ENCODE results near the gene ERMARD. TPM values are rescaled to one million over a fixed set of nuclear protein-coding genes. Genes with fewer than 3 reads are reported as not detected.

The ERMARD gene
- total RNA-seq, 4 donors from 2014 or later = 10.3 to 21.4 (median 17.6) TPM

GRCh38 chr6:169800116-169800667 lies 48.8 kb downstream of the ERMARD start:
- DNase-seq = no peak
- intact Hi-C loops (cut with DNase I) = no loop called here
- H3K27ac ChIP-seq = peak overlapping the region in 2 of 4 donors; percentile 18 to 70

GRCh38 chr6:169800668-169801395 lies 49.4 kb downstream of the ERMARD start:
- Histone ChIP-seq H3K9me3 (no peaks in the 10 kb centered on the region), H3K27ac (peak overlapping the region in 2 of 4 donors; percentile 18 to 70), H3K27me3 (peaks cover 0 to 27% (median 0%) of the 10 kb centered on the region in 4 donors), H3K36me3 (no peaks in the 10 kb centered on the region), H3K4me1 (peaks cover 0 to 23% (median 13%) of the 10 kb centered on the region in 3 donors), H3K4me3 (no peak overlapping the region)
- intact Hi-C loops (cut with DNase I) = no loop called here
- TF ChIP-seq CTCF (IDR thresholded peaks at IDR 0.05) (no peak), POLR2A (IDR thresholded peaks at IDR 0.05) (no peak)
- WGBS, 2 donors = 28 to 34% methylated on average over 4 to 7 of the region's 13 CpGs
- no peak for DNase-seq

More at GRCh38 chr6:169800116-169800667, 48.8 kb downstream of the ERMARD start:
- Histone ChIP-seq H3K36me3 (no peaks in the 10 kb centered on the region), H3K9me3 (no peaks in the 10 kb centered on the region), H3K4me3 (no peak overlapping the region), H3K4me1 (peaks cover 0 to 23% (median 13%) of the 10 kb centered on the region in 3 donors), H3K27me3 (peaks cover 0 to 20% (median 0%) of the 10 kb centered on the region in 4 donors)
- TF ChIP-seq POLR2A (IDR thresholded peaks at IDR 0.05) = no peak
- TF ChIP-seq CTCF (IDR thresholded peaks at IDR 0.05) = no peak
- WGBS, 2 donors = 36 to 47% methylated on average over 7 to 9 of the region's 9 CpGs

- H3K9me3 ChIP-seq = no peaks in the 10 kb centered on the region
- no peaks in the 10 kb centered on the region for H3K36me3 ChIP-seq
- H3K27ac ChIP-seq = peak overlapping the region in 2 of 4 donors; percentile 18 to 70
- DNase-seq = no peak
- TF ChIP-seq CTCF (IDR thresholded peaks at IDR 0.05) (no peak), POLR2A (IDR thresholded peaks at IDR 0.05) (no peak)
- intact Hi-C loops (cut with DNase I) = no loop called here
- H3K4me1 ChIP-seq = peaks cover 0 to 23% (median 13%) of the 10 kb centered on the region in 3 donors
- no peak overlapping the region for H3K4me3 ChIP-seq
- 90 to 91% methylated on average over 14 to 21 of the region's 31 CpGs for WGBS, 2 donors
- H3K27me3 ChIP-seq = peaks cover 0 to 33% (median 0%) of the 10 kb centered on the region in 4 donors
Measured at GRCh38 chr6:169801396-169802160, 50.2 kb downstream of the ERMARD start.

GRCh38 chr6:169802790-169803189 lies 51.4 kb downstream of the ERMARD start:
- 86 to 89% methylated on average over 7 to 8 of the region's 9 CpGs for WGBS, 2 donors
- Histone ChIP-seq H3K36me3 (no peaks in the 10 kb centered on the region), H3K27me3 (peaks cover 0 to 35% (median 0%) of the 10 kb centered on the region in 4 donors), H3K4me1 (peaks cover 0 to 23% (median 13%) of the 10 kb centered on the region in 3 donors), H3K27ac (no peak overlapping the region), H3K9me3 (no peaks in the 10 kb centered on the region), H3K4me3 (no peak overlapping the region)
- TF ChIP-seq CTCF (IDR thresholded peaks at IDR 0.05) (no peak), POLR2A (IDR thresholded peaks at IDR 0.05) (no peak)
- no peak for DNase-seq
- intact Hi-C loops (cut with DNase I) = no loop called here

All from esophagus squamous epithelium (tissue), 5 donors.